OCI-LY7 (cell line): ENCODE results near the gene PROSER2.

Experiments used
- EZH2phosphoT487 ChIP-seq: fragments of 200-600 bp; sonication (generic); IDR thresholded peaks from 2 replicates; pipeline ENCODE4 v1.6.1; 2018; ENCODE audit warnings: low read depth, borderline replicate concordance, mild to moderate bottlenecking, mixed run types, antibody characterized with exemption, low read length, moderate library complexity, mixed read lengths
- TF ChIP-seq, protein P1 (sequence below): fragments of 200-600 bp; sonication (generic); conservative IDR thresholded peaks from 2 replicates; pipeline ENCODE4 v1.5.1; 2014; ENCODE audit warnings: mild to moderate bottlenecking, antibody characterized with exemption, low read length, moderate library complexity, mixed read lengths

DNA sequence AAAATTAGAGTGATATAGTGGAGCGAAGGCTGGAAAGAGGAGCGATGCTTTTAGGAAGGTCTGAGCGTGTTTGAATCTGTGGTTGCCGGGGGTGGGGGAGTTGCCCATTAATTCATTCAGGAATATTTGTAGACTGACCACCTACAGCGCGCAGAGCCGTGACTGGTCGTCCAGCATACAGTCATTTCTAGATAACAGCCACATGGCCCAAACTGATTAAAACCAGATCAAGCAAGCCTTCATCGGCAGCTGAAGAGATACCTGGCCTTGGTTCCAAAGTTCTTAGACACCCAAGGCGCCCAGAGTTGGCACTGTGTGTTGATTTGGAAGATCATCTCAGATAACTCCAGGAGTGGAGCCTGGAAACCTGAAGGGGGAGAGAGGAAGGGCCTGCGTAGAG, 1.7 kb downstream of the PROSER2 start:
- TF ChIP-seq, protein P1, sequence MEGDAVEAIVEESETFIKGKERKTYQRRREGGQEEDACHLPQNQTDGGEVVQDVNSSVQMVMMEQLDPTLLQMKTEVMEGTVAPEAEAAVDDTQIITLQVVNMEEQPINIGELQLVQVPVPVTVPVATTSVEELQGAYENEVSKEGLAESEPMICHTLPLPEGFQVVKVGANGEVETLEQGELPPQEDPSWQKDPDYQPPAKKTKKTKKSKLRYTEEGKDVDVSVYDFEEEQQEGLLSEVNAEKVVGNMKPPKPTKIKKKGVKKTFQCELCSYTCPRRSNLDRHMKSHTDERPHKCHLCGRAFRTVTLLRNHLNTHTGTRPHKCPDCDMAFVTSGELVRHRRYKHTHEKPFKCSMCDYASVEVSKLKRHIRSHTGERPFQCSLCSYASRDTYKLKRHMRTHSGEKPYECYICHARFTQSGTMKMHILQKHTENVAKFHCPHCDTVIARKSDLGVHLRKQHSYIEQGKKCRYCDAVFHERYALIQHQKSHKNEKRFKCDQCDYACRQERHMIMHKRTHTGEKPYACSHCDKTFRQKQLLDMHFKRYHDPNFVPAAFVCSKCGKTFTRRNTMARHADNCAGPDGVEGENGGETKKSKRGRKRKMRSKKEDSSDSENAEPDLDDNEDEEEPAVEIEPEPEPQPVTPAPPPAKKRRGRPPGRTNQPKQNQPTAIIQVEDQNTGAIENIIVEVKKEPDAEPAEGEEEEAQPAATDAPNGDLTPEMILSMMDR: no peak
- TF ChIP-seq EZH2phosphoT487: no peak
